OCI-LY7 (cell line): Measurements from ENCODE around the gene KRTAP13-3. TPM values are rescaled to one million over a fixed set of nuclear protein-coding genes. Genes with fewer than 3 reads are reported as not detected.

Experiments used
- BruUV-seq: library from RNA; stranded (reverse); fragments of 400-500 nt; replicated peaks from 2 replicates; lab custom pipeline; 2021; lab: Mats Ljungman, UMichigan
- CTCF ChIA-PET: fragments of 300-600 bp; sonication (Branson Sonifier 250); formaldehyde crosslinking; loops from one replicate; lab custom pipeline; 2022; ENCODE audit warnings: antibody characterized with exemption; ENCODE audit not compliant: unreplicated experiment; lab: Charles Lee
- POLR2A ChIA-PET: fragments of 300-600 bp; sonication (Branson Sonifier 250); formaldehyde crosslinking; loops from one replicate; lab custom pipeline; 2022; ENCODE audit warnings: antibody characterized with exemption; lab: Charles Lee
- DNase-seq: peaks from one replicate; pipeline ENCODE4 v3.0.0-alpha.2; 2015; ENCODE audit warnings: low spot score
- H2AFZ ChIP-seq: fragments of 200-600 bp; sonication (generic), shearing (Covaris generic); 2 replicates; pipeline ENCODE4 v1.6.1; 2014; ENCODE audit warnings: mild to moderate bottlenecking, antibody characterized with exemption, low read length, moderate library complexity
- H3K27ac ChIP-seq: fragments of 200-600 bp; sonication (generic); 2 replicates; pipeline ENCODE4 v1.5.1; 2014; ENCODE audit warnings: mixed run types, low read depth, mild to moderate bottlenecking, moderate library complexity, low read length, inconsistent platforms; ENCODE audit not compliant: poor library complexity, severe bottlenecking
- H3K36me3 ChIP-seq: fragments of 200-600 bp; sonication (generic); 2 replicates; pipeline ENCODE4 v1.6.1; 2014; ENCODE audit warnings: mild to moderate bottlenecking, antibody characterized with exemption, low read length, moderate library complexity, mixed read lengths; ENCODE audit not compliant: insufficient read depth
- H3K4me1 ChIP-seq: fragments of 200-600 bp; sonication (generic); 2 replicates; pipeline ENCODE4 v1.5.1; 2014; ENCODE audit warnings: mild to moderate bottlenecking, low read length; ENCODE audit not compliant: insufficient read depth, poor library complexity, severe bottlenecking
- H3K4me2 ChIP-seq: fragments of 200-600 bp; sonication (generic); 2 replicates; pipeline ENCODE4 v1.6.1; 2014; ENCODE audit warnings: mild to moderate bottlenecking, low read length
- H3K4me3 ChIP-seq: fragments of 200-600 bp; sonication (generic); 2 replicates; pipeline ENCODE4 v1.5.1; 2014; ENCODE audit warnings: mild to moderate bottlenecking, low read depth, low read length; ENCODE audit not compliant: poor library complexity, severe bottlenecking
- H3K79me2 ChIP-seq: fragments of 200-600 bp; sonication (generic); 2 replicates; pipeline ENCODE4 v1.6.1; 2016; ENCODE audit warnings: low read depth, mild to moderate bottlenecking, low read length, moderate library complexity, mixed read lengths; ENCODE audit not compliant: insufficient read depth
- H3K9me2 ChIP-seq: fragments of 200-600 bp; sonication (generic); 2 replicates; pipeline ENCODE4 v1.6.1; 2016; ENCODE audit warnings: mild to moderate bottlenecking, low read length, mixed read lengths; ENCODE audit not compliant: insufficient read depth
- H3K9me3 ChIP-seq: fragments of 200-600 bp; sonication (generic); 2 replicates; pipeline ENCODE4 v1.6.1; 2014; ENCODE audit warnings: mild to moderate bottlenecking, mixed run types, low read length, mixed read lengths
- H4K20me1 ChIP-seq: fragments of 200-600 bp; sonication (generic); 2 replicates; pipeline ENCODE4 v1.6.1; 2014; ENCODE audit warnings: mild to moderate bottlenecking, antibody characterized with exemption, low read length, moderate library complexity, mixed read lengths; ENCODE audit not compliant: insufficient read depth
- EZH2phosphoT487 ChIP-seq: fragments of 200-600 bp; sonication (generic); IDR thresholded peaks from 2 replicates; pipeline ENCODE4 v1.6.1; 2018; ENCODE audit warnings: low read depth, borderline replicate concordance, mild to moderate bottlenecking, mixed run types, antibody characterized with exemption, low read length, moderate library complexity, mixed read lengths
- intact Hi-C: fragments of 100-400 bp; cut with micrococcal nuclease; formaldehyde crosslinking; loops from one replicate; pipeline ENCODE4 v1.10.0; 2022; ENCODE audit not compliant: unreplicated experiment
- total RNA-seq, 2 experiments: library from RNA; depleted of rRNA in 1 of 2; stranded (reverse); fragments of >200 nt in 1 of 2; shearing (Covaris generic) in 1 of 2; gene quantifications; 2 replicates each; pipeline ENCODE4 v1.2.3, GENCODE V29; 2014 to 2022
- TF ChIP-seq, protein P1 (sequence below): fragments of 200-600 bp; sonication (generic); conservative IDR thresholded peaks from 2 replicates; pipeline ENCODE4 v1.5.1; 2014; ENCODE audit warnings: mild to moderate bottlenecking, antibody characterized with exemption, low read length, moderate library complexity, mixed read lengths

KRTAP13-3 gene
- total RNA-seq, 2 experiments from 2014 or later = not detected

DNA sequence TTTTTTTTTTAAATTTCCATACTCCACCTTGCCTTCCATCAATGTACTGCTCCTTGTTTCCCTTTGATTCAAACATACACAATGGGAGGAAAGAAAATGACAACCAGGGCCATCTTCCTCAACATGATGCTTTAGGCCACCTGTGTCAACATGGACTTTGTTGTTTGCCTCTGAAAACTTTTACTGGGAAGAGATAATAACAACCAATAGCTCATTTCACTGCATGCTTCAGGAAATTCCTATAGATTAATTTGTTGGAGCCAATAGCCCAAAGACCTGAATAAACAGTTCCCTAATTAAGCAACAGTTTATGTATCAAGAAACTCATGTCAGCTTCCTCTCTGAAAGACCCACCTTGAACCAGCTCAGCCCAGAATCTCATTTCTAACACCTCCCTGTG lies 17.5 kb upstream of the KRTAP13-3 start:
- Histone ChIP-seq H3K4me3 (no peak overlapping the region), H3K9me2 (no peaks in the 10 kb centered on the region), H3K4me2 (no peak overlapping the region), H2AFZ (no peak overlapping the region), H3K36me3 (no peaks in the 10 kb centered on the region), H3K9me3 (no peaks in the 10 kb centered on the region), H3K79me2 (no peaks in the 10 kb centered on the region), H4K20me1 (no peaks in the 10 kb centered on the region), H3K4me1 (no peaks in the 10 kb centered on the region), H3K27ac (no peak overlapping the region)
- BruUV-seq = no TSS peak
- TF ChIP-seq, protein P1, sequence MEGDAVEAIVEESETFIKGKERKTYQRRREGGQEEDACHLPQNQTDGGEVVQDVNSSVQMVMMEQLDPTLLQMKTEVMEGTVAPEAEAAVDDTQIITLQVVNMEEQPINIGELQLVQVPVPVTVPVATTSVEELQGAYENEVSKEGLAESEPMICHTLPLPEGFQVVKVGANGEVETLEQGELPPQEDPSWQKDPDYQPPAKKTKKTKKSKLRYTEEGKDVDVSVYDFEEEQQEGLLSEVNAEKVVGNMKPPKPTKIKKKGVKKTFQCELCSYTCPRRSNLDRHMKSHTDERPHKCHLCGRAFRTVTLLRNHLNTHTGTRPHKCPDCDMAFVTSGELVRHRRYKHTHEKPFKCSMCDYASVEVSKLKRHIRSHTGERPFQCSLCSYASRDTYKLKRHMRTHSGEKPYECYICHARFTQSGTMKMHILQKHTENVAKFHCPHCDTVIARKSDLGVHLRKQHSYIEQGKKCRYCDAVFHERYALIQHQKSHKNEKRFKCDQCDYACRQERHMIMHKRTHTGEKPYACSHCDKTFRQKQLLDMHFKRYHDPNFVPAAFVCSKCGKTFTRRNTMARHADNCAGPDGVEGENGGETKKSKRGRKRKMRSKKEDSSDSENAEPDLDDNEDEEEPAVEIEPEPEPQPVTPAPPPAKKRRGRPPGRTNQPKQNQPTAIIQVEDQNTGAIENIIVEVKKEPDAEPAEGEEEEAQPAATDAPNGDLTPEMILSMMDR = no peak
- TF ChIP-seq EZH2phosphoT487 = no peak
- POLR2A ChIA-PET = interaction anchor here (0.6 to 1.4 kb wide), 3 partner anchors 84 to 209 kb away, joined by 4 to 8 read pairs (median 6); no protein-coding TSS in a partner anchor
- DNase-seq = no peak
- CTCF ChIA-PET = no interaction called here
- intact Hi-C loops = no loop called here

- BruUV-seq = no TSS peak
- ChIA-PET POLR2A (no interaction called here), CTCF (no interaction called here)
- H3K27ac ChIP-seq = no peak within 1 kb of the TSS
- TF ChIP-seq, protein P1 = no peak
- no peak for TF ChIP-seq EZH2phosphoT487
- H3K9me3 ChIP-seq = no peaks in the 10 kb centered on the region
- no peaks in the 10 kb centered on the region for H3K9me2 ChIP-seq
- DNase-seq = no peak
- no peaks in the 10 kb centered on the region for H3K4me1 ChIP-seq
- no peak within 1 kb of the TSS for H2AFZ ChIP-seq
- no peaks in the 10 kb centered on the region for H4K20me1 ChIP-seq
- no peaks in the 10 kb centered on the region for H3K79me2 ChIP-seq
- no peak within 1 kb of the TSS for H3K4me2 ChIP-seq
- no peaks in the 10 kb centered on the region for H3K36me3 ChIP-seq
- H3K4me3 ChIP-seq = no peak within 1 kb of the TSS
- intact Hi-C loops = no loop called here
These were observed 14.2 kb upstream of the KRTAP13-3 start, which contains the start of gene KRTAP15-1 for GRCh38 chr21:30439975-30440374. TSS of gene KRTAP15-1 (plus strand) at chr21:30440275. CDS start at chr21:30440328, 53 bp downstream.

GRCh38 chr21:30437010-30437565 lies 11.4 kb upstream of the KRTAP13-3 start:
- H3K9me2 ChIP-seq = no peaks in the 10 kb centered on the region
- ChIA-PET CTCF (no interaction called here), POLR2A (no interaction called here)
- H3K27ac ChIP-seq = no peak overlapping the region
- H3K4me3 ChIP-seq = no peak overlapping the region
- no peak for TF ChIP-seq EZH2phosphoT487
- TF ChIP-seq, protein P1 = no peak
- no peaks in the 10 kb centered on the region for H3K9me3 ChIP-seq
- no peak for DNase-seq
- no peak overlapping the region for H2AFZ ChIP-seq
- H3K79me2 ChIP-seq = no peaks in the 10 kb centered on the region
- no peak overlapping the region for H3K4me2 ChIP-seq
- H3K4me1 ChIP-seq = no peaks in the 10 kb centered on the region
- no peaks in the 10 kb centered on the region for H4K20me1 ChIP-seq
- intact Hi-C loops = no loop called here
- H3K36me3 ChIP-seq = no peaks in the 10 kb centered on the region
- BruUV-seq = no TSS peak
